HG03460 (cell line): ENCODE data around the gene HPCAL4.

Experiments
- ATAC-seq: cut with Tn5 transposase; IDR thresholded peaks from one replicate; pipeline ENCODE4 v1.9.1; 2021; ENCODE audit not compliant: unreplicated experiment

HPCAL4 gene

GRCh38 chr1:39631361-39632322 is 59.6 kb downstream of the HPCAL4 start:
- no peak for ATAC-seq

- ATAC-seq = no peak
These were observed 62.4 kb downstream of the HPCAL4 start for GRCh38 chr1:39628807-39629350.
